ENCODE results near the gene CPEB2.

DNA sequence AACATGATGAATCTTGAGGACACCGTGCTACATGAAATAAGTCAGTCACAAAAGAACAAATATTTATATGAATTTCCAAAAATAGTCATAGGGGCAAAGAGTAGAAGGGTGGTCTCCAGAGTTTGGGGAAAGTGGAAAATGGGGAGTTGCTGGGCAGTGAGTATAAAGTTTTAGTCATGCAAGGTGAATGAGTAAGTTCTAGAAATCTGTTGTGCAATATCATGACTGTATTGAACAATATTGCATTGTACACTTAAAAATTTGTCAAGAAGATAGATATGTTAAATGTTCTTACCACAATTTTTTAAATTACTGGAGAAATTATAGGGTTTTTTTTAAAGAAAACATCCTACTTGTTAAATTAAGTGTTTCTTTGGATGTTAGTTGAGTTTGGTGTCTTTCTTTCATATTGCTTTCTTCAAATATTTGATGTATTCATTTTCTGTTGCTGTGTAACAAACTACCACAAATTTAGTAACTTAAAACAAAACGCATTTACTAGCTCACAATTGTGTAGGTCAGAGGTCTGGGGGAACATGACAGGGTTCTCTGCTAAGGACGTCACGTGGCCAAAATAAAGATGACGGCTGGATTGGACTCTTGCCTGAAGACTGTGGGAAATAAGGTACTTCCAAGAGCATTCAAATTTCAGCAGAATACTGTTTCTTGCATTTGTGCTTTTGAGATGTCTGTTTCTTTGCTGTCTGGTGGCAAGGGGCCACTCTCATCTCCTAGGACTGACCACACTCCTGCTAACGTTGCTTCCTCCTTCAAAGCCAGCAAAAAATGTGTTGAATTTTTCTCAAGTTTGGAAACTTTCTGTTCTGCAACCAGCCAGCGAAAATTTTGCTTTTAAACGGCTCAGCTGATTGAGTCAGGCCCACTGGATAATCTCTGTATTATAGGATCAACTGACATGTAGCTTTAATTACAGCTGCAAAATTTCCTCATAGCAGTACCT is 76.7 kb downstream of the CPEB2 start:
- TF ChIP-seq, protein P1, sequence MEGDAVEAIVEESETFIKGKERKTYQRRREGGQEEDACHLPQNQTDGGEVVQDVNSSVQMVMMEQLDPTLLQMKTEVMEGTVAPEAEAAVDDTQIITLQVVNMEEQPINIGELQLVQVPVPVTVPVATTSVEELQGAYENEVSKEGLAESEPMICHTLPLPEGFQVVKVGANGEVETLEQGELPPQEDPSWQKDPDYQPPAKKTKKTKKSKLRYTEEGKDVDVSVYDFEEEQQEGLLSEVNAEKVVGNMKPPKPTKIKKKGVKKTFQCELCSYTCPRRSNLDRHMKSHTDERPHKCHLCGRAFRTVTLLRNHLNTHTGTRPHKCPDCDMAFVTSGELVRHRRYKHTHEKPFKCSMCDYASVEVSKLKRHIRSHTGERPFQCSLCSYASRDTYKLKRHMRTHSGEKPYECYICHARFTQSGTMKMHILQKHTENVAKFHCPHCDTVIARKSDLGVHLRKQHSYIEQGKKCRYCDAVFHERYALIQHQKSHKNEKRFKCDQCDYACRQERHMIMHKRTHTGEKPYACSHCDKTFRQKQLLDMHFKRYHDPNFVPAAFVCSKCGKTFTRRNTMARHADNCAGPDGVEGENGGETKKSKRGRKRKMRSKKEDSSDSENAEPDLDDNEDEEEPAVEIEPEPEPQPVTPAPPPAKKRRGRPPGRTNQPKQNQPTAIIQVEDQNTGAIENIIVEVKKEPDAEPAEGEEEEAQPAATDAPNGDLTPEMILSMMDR (IDR thresholded peaks at IDR 0.05; ENCODE audit: insufficient read depth, low read length) = no peak
- TF ChIP-seq, protein P2, sequence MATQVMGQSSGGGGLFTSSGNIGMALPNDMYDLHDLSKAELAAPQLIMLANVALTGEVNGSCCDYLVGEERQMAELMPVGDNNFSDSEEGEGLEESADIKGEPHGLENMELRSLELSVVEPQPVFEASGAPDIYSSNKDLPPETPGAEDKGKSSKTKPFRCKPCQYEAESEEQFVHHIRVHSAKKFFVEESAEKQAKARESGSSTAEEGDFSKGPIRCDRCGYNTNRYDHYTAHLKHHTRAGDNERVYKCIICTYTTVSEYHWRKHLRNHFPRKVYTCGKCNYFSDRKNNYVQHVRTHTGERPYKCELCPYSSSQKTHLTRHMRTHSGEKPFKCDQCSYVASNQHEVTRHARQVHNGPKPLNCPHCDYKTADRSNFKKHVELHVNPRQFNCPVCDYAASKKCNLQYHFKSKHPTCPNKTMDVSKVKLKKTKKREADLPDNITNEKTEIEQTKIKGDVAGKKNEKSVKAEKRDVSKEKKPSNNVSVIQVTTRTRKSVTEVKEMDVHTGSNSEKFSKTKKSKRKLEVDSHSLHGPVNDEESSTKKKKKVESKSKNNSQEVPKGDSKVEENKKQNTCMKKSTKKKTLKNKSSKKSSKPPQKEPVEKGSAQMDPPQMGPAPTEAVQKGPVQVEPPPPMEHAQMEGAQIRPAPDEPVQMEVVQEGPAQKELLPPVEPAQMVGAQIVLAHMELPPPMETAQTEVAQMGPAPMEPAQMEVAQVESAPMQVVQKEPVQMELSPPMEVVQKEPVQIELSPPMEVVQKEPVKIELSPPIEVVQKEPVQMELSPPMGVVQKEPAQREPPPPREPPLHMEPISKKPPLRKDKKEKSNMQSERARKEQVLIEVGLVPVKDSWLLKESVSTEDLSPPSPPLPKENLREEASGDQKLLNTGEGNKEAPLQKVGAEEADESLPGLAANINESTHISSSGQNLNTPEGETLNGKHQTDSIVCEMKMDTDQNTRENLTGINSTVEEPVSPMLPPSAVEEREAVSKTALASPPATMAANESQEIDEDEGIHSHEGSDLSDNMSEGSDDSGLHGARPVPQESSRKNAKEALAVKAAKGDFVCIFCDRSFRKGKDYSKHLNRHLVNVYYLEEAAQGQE (IDR thresholded peaks at IDR 0.05; ENCODE audit: insufficient replicate concordance, low read depth) = no peak

All from HL-60 (cell line).